Sciatic nerve (tissue), 2 donors: ENCODE measurements around the gene GRID1. TPM values are rescaled to one million over a fixed set of nuclear protein-coding genes. Genes with fewer than 3 reads are reported as not detected.
"Not testable (repeated sequence)": the region's sequence is repeated elsewhere in the genome, so short reads cannot be mapped to it uniquely, and the experiment has no call there.

Source experiments
- ATAC-seq: fragments of 200-7000 bp; cut with Tn5 transposase; one replicate; pipeline ENCODE4 v1.9.1; 2020; ENCODE audit warnings: mild to moderate bottlenecking, moderate library complexity
- DNase-seq: peaks from one replicate; pipeline ENCODE4 v3.0.0-alpha.2; 2020; ENCODE audit warnings: low spot score
- intact Hi-C: fragments of 100-400 bp; cut with DNase I; formaldehyde crosslinking; loops from one replicate; pipeline ENCODE4 v1.14.2; 2022
- total RNA-seq: library from RNA; stranded (reverse); fragmentation: NEBNext Ultra II Directional; extraction: Animal tissue kit (Norgen Biotek cat#: 25700); gene quantifications from one replicate; pipeline ENCODE4 v1.2.1, GENCODE V29; 2021
- donor health status: DM: no; HTN: no; CAD: no.
- donor health status: DM: no; HTN: no; CAD: no.

The GRID1 gene
- total RNA-seq, 1 donor from 2014 or later: 15.4 TPM

DNA sequence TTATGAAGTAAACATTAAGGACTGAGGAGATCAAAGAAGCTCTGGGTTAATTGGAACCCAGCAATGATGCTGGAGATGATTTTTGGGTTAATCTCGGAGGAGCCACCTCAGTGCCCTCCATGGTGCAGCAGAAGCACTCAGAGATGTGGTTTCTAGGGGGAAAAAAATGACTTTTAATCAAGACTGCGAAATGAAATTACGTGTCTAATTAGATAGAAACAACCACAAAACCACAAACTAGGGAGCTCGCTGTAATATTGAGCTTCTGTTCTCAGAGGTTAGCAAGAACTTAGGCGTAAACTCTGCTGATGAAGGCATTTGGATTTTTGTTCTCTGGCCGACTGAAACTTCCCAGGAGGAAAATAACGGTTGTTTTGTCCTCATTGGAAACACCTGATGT is 319.0 kb downstream of the GRID1 start:
- no peak for ATAC-seq
- peak; percentile 1 for DNase-seq
- intact Hi-C loops: no loop called here

DNA sequence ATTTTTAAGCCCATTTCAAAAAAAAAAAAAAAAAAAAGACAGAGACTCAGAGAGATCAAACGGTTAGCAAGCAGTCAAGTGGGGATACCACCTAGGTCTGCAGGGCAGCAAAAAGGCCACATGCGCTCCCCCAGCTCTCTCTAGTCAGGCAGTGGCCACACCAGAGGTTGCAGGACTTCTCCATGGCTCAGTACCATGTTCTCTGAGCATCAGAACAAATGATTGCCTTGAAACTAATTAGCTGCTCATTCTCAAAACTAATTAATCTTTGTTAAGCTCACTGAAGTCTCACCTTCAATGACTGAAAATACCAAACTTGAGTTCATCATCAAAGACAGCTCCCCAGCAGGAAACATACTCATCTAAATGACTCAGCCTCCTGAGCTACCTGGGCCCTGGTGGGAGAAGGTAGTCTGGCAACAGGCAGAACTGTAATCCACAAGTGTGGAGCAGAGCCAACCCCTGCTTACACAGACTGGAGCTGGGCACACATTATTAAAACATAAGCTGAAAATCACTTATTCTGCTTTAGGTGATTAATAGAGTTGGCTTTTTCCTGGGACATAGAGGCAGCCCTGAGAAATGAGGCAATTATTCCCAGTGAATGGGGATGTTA is 319.6 kb downstream of the GRID1 start:
- DNase-seq (peak; percentile 7), ATAC-seq (no peak)
- intact Hi-C loops: no loop called here

DNA sequence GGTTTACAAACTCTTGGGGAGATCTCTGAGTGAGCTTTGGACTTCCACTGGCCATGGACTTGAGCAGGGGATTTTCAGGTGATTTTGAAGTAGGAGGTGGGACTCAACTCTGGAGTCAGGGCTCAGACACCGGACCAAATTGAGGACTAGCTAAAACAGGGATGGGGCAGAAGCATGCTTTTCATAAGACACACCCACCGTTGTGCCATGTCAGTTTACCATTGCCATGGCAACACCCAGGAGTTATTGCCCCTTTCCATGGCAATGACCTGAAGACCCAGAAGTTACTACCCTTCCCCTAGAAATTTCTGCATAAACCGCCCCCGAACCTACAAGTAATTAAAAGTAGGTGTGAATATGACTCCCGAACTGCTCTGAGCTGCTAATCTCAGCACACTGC is 320.7 kb downstream of the GRID1 start:
- ATAC-seq: no peak
- intact Hi-C loops: no loop called here
- peak; percentile 8 for DNase-seq

DNA sequence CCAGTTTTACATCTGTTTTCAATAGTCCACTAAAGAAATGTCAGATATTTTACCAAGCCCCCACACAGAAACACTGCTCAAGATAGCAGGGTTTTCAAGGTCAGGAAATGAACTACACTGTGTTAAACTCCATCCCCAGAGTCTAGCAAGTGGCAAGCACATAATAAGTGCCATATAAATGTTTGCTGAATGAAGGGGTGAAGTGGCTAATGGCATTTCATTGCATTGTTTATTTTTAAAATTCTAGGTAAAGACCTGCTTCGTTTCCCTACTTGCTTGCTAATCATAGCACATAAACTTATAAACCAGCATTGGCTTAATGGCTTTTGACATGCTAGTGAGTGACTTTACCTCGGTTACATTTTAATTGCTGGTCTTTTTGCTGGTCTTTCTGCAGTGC is 322.6 kb downstream of the GRID1 start:
- DNase-seq (no peak), ATAC-seq (no peak)
- intact Hi-C loops: no loop called here

DNA sequence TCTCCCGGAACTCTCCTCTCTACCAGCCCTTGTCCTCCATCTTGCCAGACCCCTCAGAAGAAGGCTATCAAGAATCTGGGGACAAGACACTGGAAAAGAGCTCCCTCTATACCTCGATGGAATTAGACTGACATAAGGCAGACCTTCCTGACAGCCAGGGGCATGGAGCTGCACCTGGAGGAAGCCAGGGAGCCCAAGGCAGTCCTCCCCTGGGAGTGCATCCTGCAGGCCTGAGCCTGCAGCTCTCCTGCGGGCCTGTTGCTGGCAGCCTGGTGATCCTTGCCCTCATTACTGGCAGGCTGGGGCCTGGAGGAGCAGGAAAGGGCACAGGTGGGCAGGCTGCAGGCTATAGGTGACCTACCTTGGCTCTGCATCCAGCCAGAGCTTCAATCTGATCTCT is 323.4 kb downstream of the GRID1 start:
- DNase-seq: peak; percentile 1
- no peak for ATAC-seq
- intact Hi-C loops: no loop called here

DNA sequence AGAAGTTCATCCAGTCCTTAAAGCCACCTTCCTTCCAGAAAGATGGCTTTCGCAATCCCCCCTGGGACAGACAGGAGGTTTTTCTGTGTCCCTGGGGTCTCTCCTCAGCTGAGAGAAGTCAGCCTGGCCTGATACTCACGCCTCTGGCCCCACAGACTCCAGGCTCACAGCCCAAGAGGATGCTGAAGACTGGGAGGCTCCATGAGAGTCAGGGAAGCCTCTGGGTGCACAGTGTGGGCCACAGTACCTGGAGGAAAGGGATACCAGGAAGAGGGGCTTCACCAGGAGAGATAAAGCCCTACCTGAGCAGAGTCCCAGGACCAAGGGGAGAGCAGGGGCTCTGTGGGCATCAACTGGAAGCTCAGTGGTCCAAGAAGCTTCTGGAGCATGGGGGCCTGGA is 324.4 kb downstream of the GRID1 start:
- intact Hi-C loops: no loop called here
- no peak for DNase-seq
- no peak for ATAC-seq

DNA sequence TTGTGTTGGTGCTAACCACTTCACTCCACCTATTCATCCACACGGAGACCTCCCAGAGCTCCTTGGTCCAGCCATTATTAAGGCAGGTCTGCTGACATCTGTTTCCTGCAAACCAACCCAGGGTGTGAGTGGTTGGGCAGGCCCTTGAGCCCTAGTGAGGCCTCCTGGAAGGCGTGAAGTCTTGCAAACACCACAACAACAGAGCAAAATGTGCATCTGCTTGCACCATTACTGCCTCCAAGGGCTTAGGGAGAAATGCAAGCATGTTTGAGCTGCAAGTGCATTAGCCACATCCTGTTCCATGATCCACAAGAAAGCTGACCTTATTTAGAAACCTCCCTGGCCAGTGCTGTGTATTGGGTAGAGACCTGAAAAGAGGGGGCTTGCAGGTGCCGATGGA is 325.5 kb downstream of the GRID1 start:
- intact Hi-C loops: no loop called here
- DNase-seq (no peak), ATAC-seq (no peak)

DNA sequence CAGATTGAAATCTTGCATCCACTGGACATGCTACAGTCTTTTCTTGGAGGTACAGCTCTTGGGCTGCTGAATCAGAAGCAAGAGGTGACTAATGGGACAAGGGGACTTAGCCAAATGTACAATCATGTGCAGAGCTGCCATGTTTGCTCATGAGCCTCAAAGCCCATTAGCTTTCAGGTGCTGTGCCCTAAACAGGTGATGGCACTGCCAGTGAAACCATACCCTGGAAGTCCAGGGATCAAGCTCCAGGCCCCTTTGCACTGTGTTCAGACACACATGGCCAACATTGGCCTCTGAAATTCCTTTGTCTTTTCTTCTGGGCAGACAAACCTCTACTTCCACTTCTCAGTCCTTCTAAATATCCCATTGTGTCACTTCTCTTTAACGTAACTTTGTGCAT is 328.2 kb downstream of the GRID1 start:
- DNase-seq (no peak), ATAC-seq (no peak)
- intact Hi-C loops: no loop called here

DNA sequence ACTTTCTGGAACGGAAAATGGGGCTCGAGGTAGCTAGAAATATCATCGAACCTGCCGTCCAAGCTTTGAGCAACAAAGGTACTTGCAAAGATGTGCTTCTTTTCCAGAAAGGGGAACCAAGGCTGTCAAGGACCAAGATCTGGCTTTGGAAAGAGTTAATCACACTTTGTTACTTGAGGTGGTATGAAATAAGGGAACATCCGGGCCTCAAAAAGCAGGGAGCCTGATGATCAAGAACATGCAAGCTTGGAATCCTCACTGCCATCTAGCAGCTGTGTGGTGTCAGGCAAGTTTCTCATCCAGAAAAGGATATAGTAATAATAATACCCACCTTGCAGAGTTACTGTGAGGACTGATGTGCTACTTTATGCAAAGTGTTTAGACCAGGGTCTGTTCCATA is 329.5 kb downstream of the GRID1 start:
- ATAC-seq (no peak), DNase-seq (no peak)
- intact Hi-C loops: no loop called here

DNA sequence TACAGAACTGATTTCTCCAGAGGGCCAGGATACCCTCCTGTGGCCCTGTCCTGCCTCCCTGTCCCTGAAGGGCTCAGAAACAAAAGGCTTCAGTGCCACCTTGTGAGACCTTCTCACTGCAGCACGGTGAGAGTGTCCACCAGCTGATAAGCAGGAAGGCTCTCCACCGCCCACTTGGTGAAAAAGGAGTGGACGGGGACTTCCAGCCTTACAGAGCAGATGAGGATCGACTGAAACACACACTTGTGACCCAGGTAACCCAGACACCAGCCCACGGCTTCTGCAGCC is 330.1 kb downstream of the GRID1 start:
- DNase-seq (no peak), ATAC-seq (no peak)
- intact Hi-C loops: no loop called here

DNA sequence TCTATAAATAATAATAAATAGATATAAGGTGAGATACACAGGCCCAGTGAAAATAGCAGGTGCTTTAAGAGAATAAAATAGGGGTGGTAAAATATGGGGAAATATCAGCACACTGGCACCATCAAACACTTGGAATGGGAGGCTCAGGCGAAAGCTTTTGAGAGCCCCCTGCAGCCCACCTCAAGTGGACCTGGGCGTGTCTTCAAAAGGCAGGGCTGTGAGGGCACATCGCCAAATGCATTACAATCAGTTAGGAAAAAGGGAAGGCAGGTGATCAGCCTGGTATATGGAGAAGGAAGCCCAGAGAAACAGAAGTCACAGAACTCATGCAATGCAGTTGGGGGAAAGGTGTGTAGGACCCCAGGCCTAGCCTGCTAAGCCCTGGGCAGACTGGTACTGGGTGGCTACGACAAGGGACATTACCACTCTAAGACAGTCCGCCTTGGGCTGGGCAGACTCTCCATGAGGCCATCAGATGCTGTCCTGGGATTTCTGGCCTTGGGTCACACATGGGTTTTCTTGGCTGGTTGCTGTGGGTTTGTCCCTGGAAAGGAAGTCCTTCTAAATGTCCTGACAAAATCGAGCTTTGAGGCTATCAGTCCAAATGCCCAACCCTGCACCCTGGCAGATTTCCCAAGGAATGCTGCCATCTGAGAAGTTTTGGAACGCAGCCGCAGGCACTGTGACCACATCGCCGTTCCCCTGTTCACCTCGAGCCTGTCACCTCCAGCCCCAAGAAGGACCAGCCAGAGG is 330.6 kb downstream of the GRID1 start:
- ATAC-seq: no peak
- intact Hi-C loops: no loop called here
- DNase-seq: no peak

DNA sequence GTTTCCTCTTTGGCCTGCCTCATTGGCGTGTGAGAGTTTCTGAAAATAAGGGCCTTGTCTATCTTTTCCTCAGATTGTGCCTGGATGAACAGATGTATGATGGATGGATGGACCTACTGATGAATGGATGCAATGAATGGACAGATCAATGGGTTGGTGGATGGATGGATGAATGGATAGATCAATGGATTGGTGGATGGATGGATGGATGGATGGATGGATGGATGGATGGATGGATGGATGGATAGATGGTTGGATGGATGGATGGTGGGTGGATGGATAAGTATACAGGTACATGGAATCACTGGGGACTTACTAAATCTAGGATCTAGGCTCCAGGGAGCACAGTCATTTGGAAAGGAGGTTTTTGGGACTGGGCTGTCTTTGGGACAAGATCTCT is 331.9 kb downstream of the GRID1 start:
- DNase-seq (no peak), ATAC-seq (no peak)
- intact Hi-C loops: no loop called here

DNA sequence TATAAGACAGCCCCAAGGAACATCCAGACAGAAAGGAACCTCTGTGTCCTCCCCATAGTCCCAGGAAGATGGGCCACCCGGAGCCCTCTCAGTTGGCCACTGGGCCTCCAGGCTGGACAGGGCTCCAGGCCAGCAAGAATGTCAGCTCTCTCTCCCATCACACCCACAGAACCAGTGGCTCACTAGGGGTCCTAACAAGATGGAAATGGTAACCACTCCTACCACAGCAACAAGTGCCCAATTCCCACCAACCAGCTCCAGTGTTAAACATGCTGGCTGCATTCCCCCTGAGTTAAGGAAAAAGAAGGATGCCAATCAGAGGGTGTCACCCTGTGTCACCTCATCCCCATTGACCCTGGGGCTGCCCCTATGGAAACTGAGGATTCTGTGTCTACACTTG is 333.0 kb downstream of the GRID1 start:
- no peak for ATAC-seq
- intact Hi-C loops: no loop called here

DNA sequence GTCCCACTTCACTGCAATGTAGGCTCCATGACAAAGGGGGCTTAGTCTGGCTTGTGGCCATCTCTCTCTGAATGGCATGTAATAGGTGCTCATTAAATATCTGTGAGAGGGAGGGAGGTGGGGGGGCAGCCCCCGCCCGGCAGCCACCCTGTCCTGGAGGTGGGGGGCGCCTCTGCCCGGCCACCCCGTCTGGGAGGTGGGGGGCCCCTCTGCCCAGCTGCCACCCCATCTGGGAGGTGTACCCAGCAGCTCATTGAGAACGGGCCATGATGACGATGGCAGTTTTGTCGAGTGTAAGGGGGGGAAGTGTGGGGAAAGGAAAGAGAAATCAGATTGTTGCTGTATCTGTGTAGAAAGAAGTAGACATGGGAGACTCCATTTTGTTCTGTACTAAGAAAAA is 334.5 kb downstream of the GRID1 start:
- intact Hi-C loops, ATAC-seq, DNase-seq: not testable (repeated sequence)

More for the DNA sequence above, 333.0 kb downstream of the GRID1 start:
- no peak for DNase-seq

DNA sequence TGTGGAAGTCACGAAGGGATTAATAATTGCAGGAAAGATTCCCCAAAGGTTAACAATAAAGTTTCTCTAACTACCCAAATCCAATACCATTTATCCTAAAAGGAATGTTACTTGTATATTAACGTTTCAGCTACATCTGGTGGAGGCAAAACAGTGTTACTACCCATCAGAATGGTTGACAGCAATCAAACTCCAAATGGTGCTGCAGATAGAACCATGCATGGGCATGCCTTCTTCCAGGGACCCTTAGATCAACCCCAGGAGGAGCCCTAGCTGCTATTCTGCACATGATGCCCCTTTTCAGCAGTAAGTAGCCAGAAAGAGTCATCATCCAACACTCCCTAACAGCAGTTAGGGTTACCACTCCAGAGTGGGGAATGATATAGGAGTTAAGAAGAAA is 336.3 kb downstream of the GRID1 start:
- intact Hi-C loops: no loop called here
- no peak for ATAC-seq
- no peak for DNase-seq

DNA sequence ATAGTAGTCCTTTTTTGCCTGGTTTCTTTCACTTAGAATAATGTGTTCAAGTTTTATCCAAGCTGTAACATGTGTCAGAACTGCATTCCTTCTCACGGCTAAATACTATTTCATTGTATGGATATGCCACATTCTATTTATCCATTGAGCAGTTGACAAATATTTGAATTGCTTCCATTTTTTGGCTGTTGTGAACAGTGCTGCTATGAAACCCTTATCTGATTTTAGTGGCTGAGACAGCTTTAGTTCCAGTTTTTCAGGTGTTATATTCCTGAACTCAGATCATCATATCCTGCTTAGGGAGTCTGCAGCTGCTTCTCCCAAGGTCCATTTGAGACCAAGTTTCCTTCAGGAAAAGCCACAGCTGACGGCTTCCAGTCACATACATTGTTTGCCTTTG is 339.2 kb downstream of the GRID1 start:
- intact Hi-C loops: no loop called here
- no peak for DNase-seq
- ATAC-seq: no peak

DNA sequence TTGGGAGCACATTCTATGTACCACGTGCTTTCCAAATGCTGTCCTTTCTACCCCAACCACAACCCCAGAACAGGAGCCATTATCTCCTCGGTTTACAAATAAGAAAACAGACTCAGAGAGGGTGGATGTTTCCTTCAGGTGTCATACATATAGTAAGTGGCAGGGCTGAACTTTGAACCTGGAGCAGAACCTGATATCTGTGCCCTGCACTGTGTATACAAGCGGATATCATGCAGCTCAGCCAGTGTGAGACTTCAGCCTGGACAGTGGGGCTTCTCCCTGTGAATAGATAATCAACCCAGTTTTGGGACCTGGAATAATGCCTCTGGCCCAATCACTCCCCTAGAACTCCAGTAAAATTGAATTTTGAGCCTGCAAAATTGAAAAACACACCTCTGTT is 341.1 kb downstream of the GRID1 start:
- intact Hi-C loops: no loop called here
- ATAC-seq: no peak
- no peak for DNase-seq

DNA sequence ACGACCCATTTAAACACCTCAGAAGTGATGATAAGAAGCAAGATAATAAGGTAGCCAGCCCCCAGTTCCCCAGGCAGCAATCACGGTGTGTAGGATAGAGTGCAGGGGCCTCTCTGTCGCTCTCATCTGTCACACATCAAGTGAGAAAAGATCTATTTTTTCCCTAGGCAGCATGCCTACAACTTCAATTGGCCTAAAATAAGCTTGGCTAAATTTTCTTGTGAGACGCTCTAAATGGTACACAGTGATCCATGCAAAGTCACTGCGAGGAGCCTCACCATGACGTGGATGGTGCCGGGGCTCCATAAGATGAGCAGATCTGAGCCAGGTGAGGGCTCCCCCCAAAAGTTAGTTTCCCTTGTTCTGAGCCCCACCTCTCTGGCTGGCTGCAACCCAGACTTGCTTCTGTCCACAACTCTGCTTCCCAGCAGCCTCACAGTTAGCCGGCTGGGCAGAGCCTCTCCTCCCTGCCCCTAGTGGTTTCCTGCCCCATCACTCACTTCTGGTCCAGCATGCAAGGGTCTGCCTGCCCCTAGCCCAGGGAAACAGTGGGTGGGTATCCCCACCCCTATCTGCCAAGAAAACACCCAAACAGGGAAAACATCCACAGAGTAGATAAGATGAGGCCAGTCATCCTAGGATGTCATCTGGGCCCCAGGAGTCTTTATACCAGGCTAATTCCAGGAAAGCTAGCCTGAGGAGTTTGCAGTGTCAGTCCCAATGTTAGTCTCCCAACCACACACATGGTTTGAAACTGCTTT is 342.1 kb downstream of the GRID1 start:
- intact Hi-C loops: no loop called here
- DNase-seq: no peak
- no peak for ATAC-seq

DNA sequence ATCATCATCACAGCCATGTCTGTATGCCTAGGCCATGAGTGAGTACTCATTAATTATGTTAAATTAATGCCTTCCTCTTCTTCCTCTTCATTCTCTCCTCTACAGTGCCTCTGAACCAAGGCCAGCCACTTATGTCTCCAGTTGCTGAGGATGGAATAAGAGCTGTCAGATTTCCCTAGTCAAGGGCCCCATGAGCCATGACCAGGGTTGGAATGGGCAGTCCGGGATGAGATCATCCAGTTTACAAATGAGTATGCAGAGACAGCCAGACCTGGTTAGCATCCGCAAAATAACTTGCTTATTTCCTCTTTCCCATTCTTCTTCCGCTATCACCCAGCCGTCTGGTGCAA is 342.7 kb downstream of the GRID1 start:
- no peak for ATAC-seq
- DNase-seq: no peak
- intact Hi-C loops: no loop called here

DNA sequence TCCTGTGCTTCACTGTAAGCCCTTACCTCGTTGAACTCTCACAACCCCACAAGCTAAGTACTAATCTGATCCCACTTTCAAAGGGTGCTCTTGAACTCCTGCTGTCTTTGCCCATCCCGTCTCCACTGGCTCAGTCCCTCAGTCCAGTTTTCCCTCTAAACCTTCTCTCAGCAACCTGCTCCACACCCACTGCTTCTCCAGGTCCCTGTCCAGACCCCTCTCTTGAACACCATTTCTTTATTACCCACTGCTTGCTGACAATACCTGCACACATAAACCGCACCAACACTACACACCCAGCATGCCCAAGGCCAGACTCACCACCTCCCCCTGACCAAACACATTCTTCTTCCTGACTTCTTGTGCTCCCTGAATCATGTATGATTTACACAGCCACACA is 343.3 kb downstream of the GRID1 start:
- ATAC-seq: no peak
- intact Hi-C loops: no loop called here
- DNase-seq: no peak

DNA sequence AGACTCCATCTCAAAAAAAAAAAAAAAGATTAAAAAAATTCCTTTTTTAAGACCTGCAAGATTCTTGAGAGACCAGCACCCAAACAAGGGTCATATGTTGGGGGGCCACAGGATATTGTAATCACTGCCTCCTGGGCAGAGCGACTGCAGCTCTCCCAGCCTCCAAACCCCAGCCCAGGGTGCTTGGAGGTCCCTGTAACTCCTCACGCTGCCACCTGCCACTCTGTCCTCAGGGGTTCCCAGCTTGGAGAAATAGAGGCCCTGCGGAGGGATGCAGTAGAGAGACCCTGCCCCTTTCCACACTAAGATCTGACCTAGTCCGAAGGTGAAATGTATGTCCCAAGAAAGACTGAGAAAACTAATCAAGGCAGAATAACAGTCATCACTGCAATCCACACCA is 343.7 kb downstream of the GRID1 start:
- no peak for DNase-seq

More for the DNA sequence above, 343.7 kb downstream of the GRID1 start:
- intact Hi-C loops: no loop called here
- ATAC-seq: no peak
